GM23248 (cell line): ENCODE results near the gene CYP2C19. TPM values are rescaled to one million over a fixed set of nuclear protein-coding genes. Genes with fewer than 3 reads are reported as not detected.
"Not testable (repeated sequence)": the region's sequence is repeated elsewhere in the genome, so short reads cannot be mapped to it uniquely, and the experiment has no call there.

Experiments used
- DNase-seq: peaks from one replicate; pipeline ENCODE4 v3.0.0-alpha.2; 2015
- H2AFZ ChIP-seq: fragments of 200-600 bp; sonication (generic); 2 replicates; pipeline ENCODE4 v1.6.1; 2016; ENCODE audit warnings: antibody characterized with exemption
- H3F3A ChIP-seq: fragments of 200-600 bp; sonication (generic); 2 replicates; pipeline ENCODE4 v1.6.1; 2016; ENCODE audit warnings: mild to moderate bottlenecking, antibody characterized with exemption, mixed run types; ENCODE audit not compliant: insufficient read depth
- H3K27ac ChIP-seq: fragments of 200-600 bp; sonication (generic); 2 replicates; pipeline ENCODE4 v1.5.1; 2016; ENCODE audit warnings: mild to moderate bottlenecking
- H3K27me3 ChIP-seq: fragments of 200-600 bp; sonication (generic); replicated peaks from 2 replicates; pipeline ENCODE4 v1.6.1; 2016; ENCODE audit warnings: mild to moderate bottlenecking; ENCODE audit not compliant: insufficient read depth
- H3K36me3 ChIP-seq: fragments of 200-600 bp; sonication (generic); 2 replicates; pipeline ENCODE4 v1.6.1; 2016; ENCODE audit warnings: low read depth, mild to moderate bottlenecking
- H3K4me1 ChIP-seq: fragments of 200-600 bp; sonication (generic); 2 replicates; pipeline ENCODE4 v1.6.1; 2016; ENCODE audit warnings: mild to moderate bottlenecking; ENCODE audit not compliant: insufficient read depth
- H3K4me2 ChIP-seq: fragments of 200-600 bp; sonication (generic); one replicate; pipeline ENCODE4 v1.6.1; 2016; ENCODE audit warnings: mild to moderate bottlenecking; ENCODE audit not compliant: unreplicated experiment
- H3K4me3 ChIP-seq: fragments of 200-600 bp; sonication (generic); 2 replicates; pipeline ENCODE4 v1.5.1; 2016; ENCODE audit warnings: mild to moderate bottlenecking
- H3K79me2 ChIP-seq: fragments of 200-600 bp; sonication (generic); 2 replicates; pipeline ENCODE4 v1.6.1; 2016; ENCODE audit warnings: mild to moderate bottlenecking; ENCODE audit not compliant: insufficient read depth
- H3K9ac ChIP-seq: fragments of 200-600 bp; sonication (generic); 2 replicates; pipeline ENCODE4 v1.6.1; 2016; ENCODE audit warnings: mild to moderate bottlenecking
- H3K9me2 ChIP-seq: fragments of 200-600 bp; sonication (generic); 2 replicates; pipeline ENCODE4 v1.6.1; 2016; ENCODE audit warnings: mixed run types, mild to moderate bottlenecking, moderate library complexity; ENCODE audit not compliant: insufficient read depth
- H3K9me3 ChIP-seq: fragments of 200-600 bp; sonication (generic); one replicate; pipeline ENCODE4 v1.6.1; 2017; ENCODE audit warnings: low read depth
- H4K20me1 ChIP-seq: fragments of 200-600 bp; sonication (generic); 2 replicates; pipeline ENCODE4 v1.6.0; 2016; ENCODE audit not compliant: insufficient read depth
- EZH2 ChIP-seq: fragments of 200-600 bp; sonication (generic); IDR thresholded peaks from 2 replicates; pipeline ENCODE4 v1.6.1; 2018; ENCODE audit warnings: antibody characterized with exemption, mild to moderate bottlenecking; ENCODE audit not compliant: insufficient read depth, poor library complexity, severe bottlenecking
- EZH2phosphoT487 ChIP-seq: fragments of 200-600 bp; sonication (generic); IDR thresholded peaks from 2 replicates; pipeline ENCODE4 v1.6.1; 2018; ENCODE audit warnings: antibody characterized with exemption, moderate library complexity, mild to moderate bottlenecking, low read depth; ENCODE audit not compliant: insufficient read depth
- WGBS, 2 experiments: methylation state at CpG; one replicate each; pipeline ENCODE4 v1.1.6; 2015 to 2017; ENCODE audit warnings: low lambda C conversion rate in 2 of 2, low coverage in 1 of 2; ENCODE audit errors: missing lambda C conversion rate in 2 of 2; 5-methylcytosine and 5-hydroxymethylcytosine counted together
- in situ Hi-C: fragments of 300-500 bp; cut with MboI; formaldehyde crosslinking; loops from 2 replicates; pipeline ENCODE4 v1.15.0; 2020
- polyA plus RNA-seq: library from polyadenylated mRNA; unstranded; fragments of >200 nt; fragmentation: Nextera tagmentation; extraction: Ambion mirVana; gene quantifications from 2 replicates; pipeline ENCODE4 v1.2.1, GENCODE V29; 2016
- total RNA-seq: library from RNA; depleted of rRNA; stranded (reverse); fragments of >200 nt; shearing (Covaris generic); gene quantifications from 2 replicates; pipeline ENCODE4 v1.2.3, GENCODE V29; 2014

CYP2C19 gene
- total and polyA plus RNA-seq, 2 experiments from 2014 or later, result not detected

- H3K4me2 ChIP-seq, result no peak overlapping the region
- no peaks in the 10 kb centered on the region for H3K36me3 ChIP-seq
- H2AFZ ChIP-seq, result no peak overlapping the region
- H3K79me2 ChIP-seq, result no peaks in the 10 kb centered on the region
- no peaks in the 10 kb centered on the region for H3K9me3 ChIP-seq
- TF ChIP-seq EZH2, result no peak
- H3K9ac ChIP-seq, result no peak overlapping the region
- no peaks in the 10 kb centered on the region for H4K20me1 ChIP-seq
- DNase-seq, result no peak
- H3K27me3 ChIP-seq, result no peaks in the 10 kb centered on the region
- H3K4me3 ChIP-seq, result no peak overlapping the region
- H3K4me1 ChIP-seq, result no peaks in the 10 kb centered on the region
- in situ Hi-C loops, result no loop called here
- 9 to 14% methylated on average over 4 of the region's 4 CpGs for WGBS, 2 experiments
- H3K9me2 ChIP-seq, result no peaks in the 10 kb centered on the region
- no peak overlapping the region for H3K27ac ChIP-seq
- no peaks in the 10 kb centered on the region for H3F3A ChIP-seq
These were observed 14.6 kb upstream of the CYP2C19 start for GRCh38 chr10:94747838-94748237.

- Histone ChIP-seq H3K9me2 (no peaks in the 10 kb centered on the region), H3K4me1 (no peaks in the 10 kb centered on the region), H3K27me3 (no peaks in the 10 kb centered on the region), H3K79me2 (no peaks in the 10 kb centered on the region), H3K9ac (no peak overlapping the region), H3K9me3 (no peaks in the 10 kb centered on the region), H3K4me3 (no peak overlapping the region), H3F3A (no peaks in the 10 kb centered on the region), H4K20me1 (no peaks in the 10 kb centered on the region), H2AFZ (no peak overlapping the region), H3K36me3 (no peaks in the 10 kb centered on the region), H3K27ac (no peak overlapping the region), H3K4me2 (no peak overlapping the region)
- no peak for DNase-seq
- TF ChIP-seq EZH2phosphoT487 (no peak), EZH2 (no peak)
- WGBS, 2 experiments, result 14 to 26% methylated on average over 2 of the region's 2 CpGs
- in situ Hi-C loops, result no loop called here
These were observed 4.6 kb upstream of the CYP2C19 start for GRCh38 chr10:94757916-94758315.

GRCh38 chr10:94760586-94761178, 1.8 kb upstream of the CYP2C19 start:
- 7 to 8% methylated on average over 2 of the region's 2 CpGs for WGBS, 2 experiments

GRCh38 chr10:94775425-94775824, 12.9 kb downstream of the CYP2C19 start:
- in situ Hi-C loops, H3K9me2 ChIP-seq, H3K4me2 ChIP-seq, H3K27ac ChIP-seq, H4K20me1 ChIP-seq, H2AFZ ChIP-seq, H3K4me3 ChIP-seq, H3K27me3 ChIP-seq, H3K9me3 ChIP-seq, H3K36me3 ChIP-seq, H3K4me1 ChIP-seq, DNase-seq, H3K79me2 ChIP-seq, H3F3A ChIP-seq, H3K9ac ChIP-seq: not testable (repeated sequence)
- 56 to 59% methylated on average over 6 of the region's 6 CpGs for WGBS, 2 experiments

More at GRCh38 chr10:94760586-94761178, 1.8 kb upstream of the CYP2C19 start:
- no peak for DNase-seq
- H3K27me3 ChIP-seq, result no peaks in the 10 kb centered on the region
- no peaks in the 10 kb centered on the region for H3K79me2 ChIP-seq
- in situ Hi-C loops, result no loop called here
- no peak overlapping the region for H2AFZ ChIP-seq
- no peaks in the 10 kb centered on the region for H3K4me1 ChIP-seq
- H3F3A ChIP-seq, result no peaks in the 10 kb centered on the region
- no peaks in the 10 kb centered on the region for H4K20me1 ChIP-seq
- no peak overlapping the region for H3K4me3 ChIP-seq
- H3K9me3 ChIP-seq, result no peaks in the 10 kb centered on the region
- TF ChIP-seq EZH2phosphoT487 (no peak), EZH2 (no peak)
- H3K27ac ChIP-seq, result no peak overlapping the region
- no peaks in the 10 kb centered on the region for H3K9me2 ChIP-seq
- no peaks in the 10 kb centered on the region for H3K36me3 ChIP-seq
- H3K4me2 ChIP-seq, result no peak overlapping the region
- H3K9ac ChIP-seq, result no peak overlapping the region

GRCh38 chr10:94777886-94778458, 15.5 kb downstream of the CYP2C19 start:
- Histone ChIP-seq H4K20me1 (no peaks in the 10 kb centered on the region), H3K4me3 (no peak overlapping the region), H3K79me2 (no peaks in the 10 kb centered on the region), H3K9me3 (no peaks in the 10 kb centered on the region), H3K36me3 (no peaks in the 10 kb centered on the region), H3K9ac (no peak overlapping the region), H3K9me2 (no peaks in the 10 kb centered on the region), H3K4me2 (no peak overlapping the region), H3F3A (no peaks in the 10 kb centered on the region), H3K27ac (no peak overlapping the region), H2AFZ (no peak overlapping the region), H3K27me3 (no peaks in the 10 kb centered on the region), H3K4me1 (no peaks in the 10 kb centered on the region)
- WGBS, 2 experiments, result 16 to 23% methylated on average over 5 of the region's 5 CpGs
- DNase-seq, result no peak
- in situ Hi-C loops, result no loop called here
- TF ChIP-seq EZH2 (no peak), EZH2phosphoT487 (no peak)
